Stimulated activated CD8-positive, alpha-beta memory T cell treated with anti-CD3 and anti-CD28 coated beads, Interleukin-12 subunit alpha, Interleukin-12 subunit beta, amount 100 ng/mL, for 1 hour (primary cell): Measurements from ENCODE around the gene ERICH6.
"Not testable (repeated sequence)": the region's sequence is repeated elsewhere in the genome, so short reads cannot be mapped to it uniquely, and the experiment has no call there.

Experiments
- DNase-seq: peaks from one replicate; pipeline ENCODE4 v3.0.0-alpha.2; 2020; ENCODE audit warnings: low read depth

Gene ERICH6

GRCh38 chr3:150682279-150682678, 21.4 kb downstream of the ERICH6 start:
- DNase-seq = no peak

DNA sequence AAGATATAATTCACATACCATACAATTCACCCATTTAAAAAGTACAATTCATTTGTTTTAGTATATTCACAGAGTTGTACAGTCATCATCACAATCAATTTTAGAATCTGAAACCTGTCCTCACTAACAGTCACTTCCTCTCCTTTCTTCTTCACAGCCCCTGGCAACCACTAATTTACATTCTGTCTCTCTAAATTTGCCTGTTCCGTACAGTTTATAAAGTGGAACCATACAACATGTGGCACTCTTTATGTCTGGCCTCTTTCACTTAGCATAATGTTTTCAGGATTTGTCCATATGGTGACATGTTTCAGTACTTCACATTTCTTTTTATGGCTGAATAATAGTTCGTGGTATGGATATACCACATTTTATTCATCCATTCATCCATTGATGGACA, 22.7 kb downstream of the ERICH6 start:
- DNase-seq = no peak

GRCh38 chr3:150680562-150680961, 23.2 kb downstream of the ERICH6 start:
- DNase-seq = no peak

DNA sequence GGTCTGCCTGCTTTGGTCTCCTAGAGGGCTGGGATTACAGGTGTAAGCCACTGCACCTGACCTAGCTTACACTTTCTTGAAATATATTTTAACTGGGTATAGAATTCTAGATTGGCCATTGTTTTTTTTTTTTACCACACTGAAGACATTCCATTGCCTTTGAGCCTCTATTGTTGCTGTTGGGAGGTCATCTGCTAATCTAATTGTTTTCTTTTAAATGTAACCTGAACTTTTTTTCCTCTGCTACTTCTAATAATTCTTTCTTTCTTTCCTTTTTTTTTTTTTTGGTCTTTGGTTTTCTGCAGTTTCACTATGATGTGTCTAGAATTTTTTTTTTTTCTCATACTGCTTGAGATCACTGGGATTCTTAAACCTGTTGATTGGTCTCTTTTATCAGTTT, 28.1 kb downstream of the ERICH6 start:
- DNase-seq = no peak

DNA sequence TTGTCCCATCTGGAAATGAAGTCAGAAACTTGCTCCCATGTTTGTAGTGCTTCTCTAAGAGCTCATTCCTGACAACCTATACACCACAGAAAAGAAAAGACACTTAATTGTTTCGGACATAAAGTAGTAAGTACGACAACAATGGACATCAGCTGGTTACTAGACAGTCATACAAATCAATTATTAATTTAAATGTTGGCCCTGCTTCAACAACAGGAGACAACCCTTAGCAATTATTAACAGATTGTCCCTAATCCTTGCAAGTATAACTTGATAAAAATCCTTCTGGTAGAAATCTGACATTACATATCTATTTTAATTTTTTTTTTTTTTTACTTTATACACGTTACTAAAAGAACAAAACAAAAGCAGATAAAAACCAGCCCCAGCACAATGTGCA, 29.8 kb downstream of the ERICH6 start:
- DNase-seq = no peak

DNA sequence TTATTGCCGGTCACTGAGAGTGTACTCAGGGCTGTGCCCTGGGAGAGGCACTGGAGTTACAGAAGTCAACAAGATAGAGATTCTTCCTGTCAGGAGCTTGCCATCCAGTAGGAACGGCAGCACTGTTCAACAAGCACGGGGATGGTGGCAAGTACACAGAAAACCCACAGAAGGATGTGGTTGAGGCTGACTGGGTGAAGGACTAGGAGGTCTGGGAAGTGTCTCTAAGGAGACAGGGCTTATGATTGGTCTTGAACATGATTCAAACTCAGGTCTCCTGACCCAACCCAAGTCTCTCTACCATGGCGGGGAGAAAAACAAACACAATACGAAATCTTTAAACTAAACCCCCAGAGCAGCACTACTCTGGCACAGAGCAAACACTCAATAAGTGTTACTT, 37.6 kb downstream of the ERICH6 start:
- DNase-seq = no peak

DNA sequence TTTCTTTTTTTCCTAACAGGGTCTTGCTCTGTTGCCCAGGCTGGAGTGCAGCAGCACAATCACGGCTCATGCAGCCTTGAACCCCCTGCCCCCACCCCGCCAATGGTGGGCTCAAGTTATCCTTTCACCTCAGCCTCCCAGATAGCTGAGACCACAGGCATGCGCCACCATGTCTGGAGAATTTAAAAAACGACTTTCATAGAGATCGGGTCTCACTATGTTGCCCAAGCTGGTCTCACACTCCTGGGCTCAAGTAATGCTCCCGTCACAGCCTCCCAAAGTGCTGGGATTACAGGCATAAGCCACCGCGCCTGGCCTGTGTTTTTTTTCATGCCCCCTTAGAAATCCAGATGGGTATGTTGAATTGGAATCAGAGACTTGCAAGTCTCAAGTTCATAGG, 40.3 kb downstream of the ERICH6 start:
- DNase-seq = no peak

DNA sequence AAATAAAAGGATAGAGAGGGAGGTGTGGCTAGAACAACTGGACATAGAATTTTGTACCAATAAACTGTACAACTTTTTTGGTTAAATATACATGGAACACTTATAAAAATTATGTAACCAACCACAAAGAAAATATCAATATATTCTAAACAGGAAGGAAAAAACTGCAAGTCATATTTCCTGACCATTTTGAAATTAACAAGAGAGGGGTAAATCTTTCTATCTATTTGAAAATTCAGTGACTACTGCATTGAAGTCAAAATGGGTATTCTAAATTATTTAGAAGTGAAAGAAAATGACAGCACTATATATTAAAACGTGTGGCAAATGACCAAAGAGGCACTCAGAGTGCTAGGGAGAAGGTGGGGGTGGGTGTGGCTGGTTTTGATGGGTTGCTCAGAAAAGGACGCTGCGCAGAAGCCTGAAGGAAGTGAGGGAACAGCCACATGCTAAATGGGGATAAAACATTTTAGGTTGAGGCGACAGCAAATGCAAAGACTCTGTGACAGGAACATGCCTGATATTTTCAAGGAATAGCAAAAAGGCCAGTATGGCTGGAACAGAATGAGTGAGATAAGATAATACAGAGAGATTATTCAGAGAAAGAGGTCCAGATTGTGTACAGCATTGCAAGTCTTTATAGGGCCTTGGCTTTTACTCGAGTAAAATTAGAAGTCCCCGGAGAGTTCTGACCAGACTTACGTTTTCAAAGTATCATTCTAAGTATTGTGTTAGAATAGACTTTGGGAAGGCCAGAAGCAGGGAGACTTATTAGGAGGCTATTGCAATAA, 41.1 kb downstream of the ERICH6 start:
- DNase-seq = no peak

GRCh38 chr3:150656316-150656715, 47.4 kb downstream of the ERICH6 start:
- DNase-seq = no peak

DNA sequence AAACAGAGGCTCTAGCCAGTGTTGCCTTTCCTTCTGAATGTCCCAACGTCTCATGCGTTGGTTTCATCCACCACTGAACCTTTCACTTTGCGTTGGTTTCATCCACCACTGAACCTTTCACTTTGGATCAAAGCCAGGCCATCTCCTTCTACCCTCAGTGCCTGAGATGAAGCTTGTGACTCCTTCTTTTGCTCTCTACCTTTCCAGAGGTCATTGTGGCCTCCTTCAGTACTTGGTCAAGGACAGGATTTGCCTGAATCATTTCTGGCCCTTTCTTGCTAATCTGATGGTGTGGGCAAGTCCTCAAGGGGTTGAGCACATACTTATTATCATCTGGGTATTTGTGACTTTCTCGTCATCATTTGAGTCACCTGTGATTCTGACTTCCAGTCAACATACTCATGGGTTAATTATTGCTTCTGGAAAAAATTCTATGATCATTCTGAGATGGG, 50.6 kb downstream of the ERICH6 start:
- no peak for DNase-seq

DNA sequence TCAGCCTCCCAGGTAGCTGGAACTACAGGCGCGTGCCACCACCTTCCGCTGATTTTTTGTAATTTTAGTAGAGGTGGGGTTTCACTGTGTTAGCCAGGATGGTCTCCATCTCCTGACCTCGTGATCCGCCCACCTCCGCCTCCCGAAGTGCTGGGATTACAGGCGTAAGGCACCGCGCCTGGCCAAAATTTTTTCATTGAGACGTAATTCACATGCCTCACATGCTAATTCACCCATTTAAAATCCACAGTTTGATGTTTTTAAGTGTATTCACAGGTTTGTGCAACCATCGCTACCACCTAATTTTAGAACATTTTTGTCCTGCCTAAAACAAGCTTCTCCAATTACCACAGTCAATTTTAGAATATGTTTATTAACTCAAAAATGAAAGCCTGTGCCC, 63.5 kb downstream of the ERICH6 start:
- no peak for DNase-seq

GRCh38 chr3:150639262-150639661, 64.5 kb downstream of the ERICH6 start:
- DNase-seq = no peak

DNA sequence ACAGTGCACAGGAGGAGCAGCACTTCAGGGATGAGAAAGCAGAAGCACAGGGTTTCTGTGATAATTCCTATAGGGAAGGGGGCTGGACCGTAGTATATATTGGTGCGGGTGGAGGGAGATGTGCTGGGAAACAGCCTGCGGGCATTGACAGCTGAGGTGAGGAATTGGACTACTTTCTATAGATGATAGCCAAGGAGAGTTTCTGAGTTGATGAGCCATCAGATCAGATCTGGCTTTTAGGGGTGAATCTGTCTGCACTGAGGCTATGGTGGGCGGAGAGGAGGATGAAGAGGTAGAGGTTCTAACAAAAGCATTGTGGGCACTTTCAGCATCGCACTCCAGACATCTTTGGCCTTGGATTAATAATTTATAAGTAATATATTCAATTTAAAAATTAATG, 67.5 kb downstream of the ERICH6 start:
- DNase-seq = no peak

DNA sequence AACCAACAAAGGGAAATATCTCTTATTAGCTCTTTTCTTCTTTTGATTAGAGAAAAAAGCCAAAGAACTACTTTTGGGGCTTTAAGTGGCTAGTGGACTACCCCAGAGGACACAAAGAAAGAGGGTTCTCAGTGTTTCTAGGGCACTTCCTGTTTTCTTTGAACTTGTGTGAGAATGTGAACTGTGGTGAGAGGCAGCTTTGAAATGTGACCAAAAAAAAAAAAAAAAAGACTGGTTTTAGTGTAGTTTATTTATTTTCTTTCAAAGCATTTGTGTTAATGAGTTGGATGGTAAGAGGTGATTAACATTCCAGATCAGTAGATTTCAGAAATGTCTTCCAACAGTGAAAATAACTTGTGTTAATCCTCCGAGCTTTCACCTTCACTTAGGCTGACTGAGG, 68.2 kb downstream of the ERICH6 start:
- DNase-seq = no peak

DNA sequence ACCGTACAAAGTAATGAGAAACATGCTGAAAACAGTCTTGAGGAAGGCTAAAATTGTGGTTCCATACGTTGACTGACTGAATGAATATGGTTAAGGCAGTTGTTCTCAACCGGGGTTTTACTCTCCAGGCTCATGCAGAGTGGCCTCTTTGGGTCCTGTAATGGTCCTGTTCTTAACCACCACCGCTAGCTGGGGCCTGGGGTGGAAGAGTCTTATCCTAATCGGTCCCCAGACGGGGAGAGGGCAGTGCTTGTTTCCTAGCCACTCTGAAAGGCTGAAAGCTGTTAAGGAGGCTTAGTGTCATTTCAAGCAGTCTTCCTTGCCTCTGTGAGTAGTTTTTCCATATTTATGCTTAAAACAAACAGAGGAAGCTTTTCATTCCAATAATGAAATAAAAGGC, 68.6 kb downstream of the ERICH6 start:
- DNase-seq = no peak

DNA sequence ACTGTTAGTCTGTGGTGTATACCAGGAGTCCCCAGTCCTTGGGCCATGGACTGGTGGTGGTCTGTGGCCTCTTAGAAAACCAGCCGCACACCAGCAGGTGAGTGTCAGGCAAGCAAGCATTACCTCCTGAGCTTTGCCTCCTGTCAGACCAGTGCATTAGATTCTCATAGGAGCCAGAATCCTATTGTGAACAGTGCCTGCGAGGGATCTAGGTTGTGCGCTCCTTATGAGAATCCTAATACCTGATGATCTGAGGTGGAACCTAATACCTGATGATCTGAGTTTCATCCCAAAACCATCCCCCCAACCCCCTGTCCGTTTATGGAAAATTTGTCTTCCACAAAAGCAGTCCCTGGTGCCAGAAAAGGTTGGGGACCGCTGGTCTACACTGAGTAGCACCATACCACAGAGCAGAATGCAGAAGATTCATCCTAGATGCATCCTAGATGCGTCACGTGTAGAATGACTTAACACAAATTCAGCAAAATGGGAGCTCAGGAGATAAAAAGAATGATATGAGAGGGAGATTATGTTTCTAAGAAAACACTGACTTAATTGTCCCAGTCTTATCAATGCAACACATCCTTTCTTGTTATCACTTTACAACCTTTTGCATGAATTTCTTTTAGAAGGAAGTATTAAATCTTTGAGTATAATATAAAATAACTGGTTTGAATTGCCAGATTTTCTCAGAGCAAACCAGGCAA, 72.1 kb downstream of the ERICH6 start:
- no peak for DNase-seq

DNA sequence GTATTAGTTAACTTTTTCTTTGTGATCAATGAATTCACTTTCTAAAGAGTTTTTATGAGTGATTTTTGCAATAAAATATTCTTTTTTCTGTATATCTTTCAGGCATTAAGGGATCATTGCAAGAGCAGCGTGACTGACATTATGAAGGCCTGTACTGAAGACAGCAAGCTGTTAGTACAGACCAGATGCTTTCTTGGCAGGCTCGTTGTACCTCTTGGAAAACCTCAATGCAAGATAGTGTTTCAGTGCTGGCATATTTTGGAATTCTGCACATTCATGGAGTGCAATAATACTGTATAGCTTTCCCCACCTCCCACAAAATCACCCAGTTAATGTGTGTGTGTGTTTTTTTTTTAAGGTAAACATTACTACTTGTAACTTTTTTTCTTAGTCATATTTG, 76.2 kb downstream of the ERICH6 start:
- DNase-seq = no peak

DNA sequence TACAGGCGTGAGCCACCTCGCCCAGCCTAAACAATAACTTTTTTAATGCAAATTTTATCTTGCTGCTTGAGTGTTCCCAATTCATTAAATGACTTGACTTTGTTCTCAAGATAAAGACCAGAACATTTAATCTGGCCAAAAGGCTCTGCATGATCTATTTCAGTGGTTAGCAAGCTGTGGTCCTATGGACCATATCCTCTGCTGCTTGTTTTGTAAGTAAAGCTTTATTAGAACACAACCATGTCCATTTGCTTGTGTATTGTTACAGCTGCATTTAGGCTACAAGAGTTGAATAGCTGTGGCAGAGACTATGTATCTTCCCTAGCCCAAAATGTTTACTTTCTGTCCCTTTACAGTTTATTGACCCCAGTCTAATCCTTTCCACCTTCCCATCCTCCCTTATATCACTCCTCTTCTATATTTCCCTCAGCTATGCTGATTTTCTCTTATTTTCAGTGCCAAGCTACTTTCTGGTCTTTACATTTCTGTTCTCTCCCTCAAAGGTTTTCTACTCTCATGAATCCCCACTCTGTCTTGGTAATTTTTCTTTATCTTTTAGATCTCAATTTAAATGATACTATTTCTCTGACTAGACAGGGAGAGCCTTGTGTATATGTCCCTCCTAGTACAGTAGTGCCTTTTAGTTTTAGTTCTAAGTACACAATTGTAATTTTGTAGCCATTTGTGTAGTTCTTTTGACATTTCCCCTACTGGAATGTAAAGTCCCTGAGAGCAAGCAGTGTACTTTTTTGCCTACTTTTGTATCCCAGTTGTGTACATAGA, 77.4 kb downstream of the ERICH6 start:
- no peak for DNase-seq

DNA sequence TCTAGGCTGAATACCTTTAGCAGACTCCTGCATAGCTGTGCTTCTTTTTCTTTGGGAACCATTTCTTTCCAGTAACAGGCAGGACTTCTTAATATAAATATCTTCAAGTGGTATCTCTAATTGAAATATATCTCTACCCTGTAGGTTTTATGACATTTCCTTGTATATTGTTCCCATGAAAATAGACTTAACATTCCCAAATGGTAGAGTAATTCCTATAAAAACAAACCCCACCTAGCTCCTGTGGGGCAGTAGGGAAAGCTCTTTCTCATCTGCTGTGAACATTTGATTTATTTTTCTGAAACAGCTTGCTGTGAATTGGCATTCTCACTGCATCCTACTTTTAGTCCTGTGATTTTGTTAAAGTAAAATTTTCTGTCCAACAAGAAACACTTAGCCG, 79.8 kb downstream of the ERICH6 start:
- no peak for DNase-seq

DNA sequence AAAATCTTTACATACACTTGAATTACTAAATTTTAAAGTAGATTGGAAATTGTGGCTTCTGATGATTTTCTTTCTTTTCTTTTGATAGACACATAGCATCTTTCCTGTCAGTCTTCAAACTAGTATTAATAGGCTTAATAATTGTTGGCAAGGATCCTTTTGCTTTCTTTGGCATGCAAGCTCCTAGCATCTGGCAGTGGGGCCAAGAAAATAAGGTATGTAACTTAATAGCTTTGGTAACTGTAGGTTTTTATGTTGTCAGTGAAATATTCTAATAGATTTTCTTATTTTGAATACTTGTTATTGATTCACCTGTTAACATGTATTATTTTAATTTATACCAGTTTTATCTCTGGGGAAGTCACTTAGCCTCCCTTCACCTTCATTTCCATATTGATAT, 80.8 kb downstream of the ERICH6 start:
- DNase-seq = not testable (repeated sequence)

GRCh38 chr3:150620002-150620689, 83.6 kb downstream of the ERICH6 start:
- DNase-seq = no peak
